GM23338 (cell line): ENCODE measurements around the gene NCKIPSD. TPM values are rescaled to one million over a fixed set of nuclear protein-coding genes. Genes with fewer than 3 reads are reported as not detected.

Experiments used
- CREB1 ChIP-seq: fragments of 250-450 bp; sonication (Bioruptor Pico); IDR thresholded peaks from 2 replicates; pipeline ENCODE4 v1.5.0; 2020; ENCODE audit warnings: low read depth, mild to moderate bottlenecking, moderate library complexity
- ETS1 ChIP-seq: IDR thresholded peaks from 2 replicates; pipeline ENCODE4 v1.6.1; 2016; ENCODE audit warnings: antibody characterized with exemption
- EZH2phosphoT487 ChIP-seq: fragments of 200-600 bp; sonication (generic); IDR thresholded peaks from one replicate; pipeline ENCODE4 v1.8.1; 2018; ENCODE audit warnings: antibody characterized with exemption; ENCODE audit not compliant: unreplicated experiment
- POLR2AphosphoS5 ChIP-seq: IDR thresholded peaks from 2 replicates; pipeline ENCODE4 v1.6.1; 2016; ENCODE audit warnings: antibody characterized with exemption, low read depth
- ZNF331 ChIP-seq: fragments of 250-450 bp; sonication (Bioruptor Pico); IDR thresholded peaks from 2 replicates; pipeline ENCODE4 v1.5.0; 2020; ENCODE audit warnings: low read depth, mild to moderate bottlenecking, moderate library complexity
- polyA plus RNA-seq: library from polyadenylated mRNA; unstranded; fragments of >200 nt; fragmentation: Nextera tagmentation; extraction: Ambion mirVana; gene quantifications from 2 replicates; pipeline ENCODE4 v1.2.1, GENCODE V29; 2016
- total RNA-seq: library from RNA; depleted of rRNA; stranded (reverse); fragments of >200 nt; shearing (Covaris generic); gene quantifications from 2 replicates; pipeline ENCODE4 v1.2.3, GENCODE V29; 2014
- TF ChIP-seq, protein P1 (sequence below): fragments of 250-450 bp; sonication (Bioruptor Pico); IDR thresholded peaks from 2 replicates; pipeline ENCODE4 v1.5.0; 2020; ENCODE audit warnings: mild to moderate bottlenecking, moderate library complexity
- TF ChIP-seq, protein P2 (sequence below), 2 experiments: fragments of 200-600 bp in 1 of 2; sonication (generic) in 1 of 2; conservative IDR thresholded peaks; 2 replicates each; pipeline versions ENCODE4 v1.5.1 to v1.6.1; 2016 to 2017; ENCODE audit warnings: antibody characterized with exemption in 2 of 2, low read depth in 2 of 2, mild to moderate bottlenecking in 2 of 2, moderate library complexity in 1 of 2

NCKIPSD gene
- total and polyA plus RNA-seq, 2 experiments from 2014 or later: 15.1 to 45.1 TPM

DNA sequence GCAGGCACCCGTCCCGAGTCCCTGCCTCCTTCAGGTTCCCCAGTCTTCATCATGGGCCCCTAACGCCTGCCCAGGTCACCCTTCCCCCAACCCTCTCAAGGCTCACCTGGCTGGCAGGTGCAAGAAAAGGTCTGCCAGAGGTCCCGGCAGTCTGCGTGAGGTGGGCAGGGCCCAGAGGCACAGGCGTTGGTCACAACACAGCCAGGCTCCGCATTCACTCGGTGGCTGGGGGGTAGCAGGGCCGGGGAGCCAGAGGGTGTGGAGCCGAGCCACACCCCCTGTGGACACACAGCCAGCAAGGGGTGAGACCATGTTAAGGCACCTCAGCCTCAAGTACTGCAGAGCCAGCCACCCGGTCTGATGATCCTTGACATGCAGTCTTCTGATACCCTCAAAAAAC, 33.9 kb downstream of the NCKIPSD start (continued):
- TF ChIP-seq, protein P1, sequence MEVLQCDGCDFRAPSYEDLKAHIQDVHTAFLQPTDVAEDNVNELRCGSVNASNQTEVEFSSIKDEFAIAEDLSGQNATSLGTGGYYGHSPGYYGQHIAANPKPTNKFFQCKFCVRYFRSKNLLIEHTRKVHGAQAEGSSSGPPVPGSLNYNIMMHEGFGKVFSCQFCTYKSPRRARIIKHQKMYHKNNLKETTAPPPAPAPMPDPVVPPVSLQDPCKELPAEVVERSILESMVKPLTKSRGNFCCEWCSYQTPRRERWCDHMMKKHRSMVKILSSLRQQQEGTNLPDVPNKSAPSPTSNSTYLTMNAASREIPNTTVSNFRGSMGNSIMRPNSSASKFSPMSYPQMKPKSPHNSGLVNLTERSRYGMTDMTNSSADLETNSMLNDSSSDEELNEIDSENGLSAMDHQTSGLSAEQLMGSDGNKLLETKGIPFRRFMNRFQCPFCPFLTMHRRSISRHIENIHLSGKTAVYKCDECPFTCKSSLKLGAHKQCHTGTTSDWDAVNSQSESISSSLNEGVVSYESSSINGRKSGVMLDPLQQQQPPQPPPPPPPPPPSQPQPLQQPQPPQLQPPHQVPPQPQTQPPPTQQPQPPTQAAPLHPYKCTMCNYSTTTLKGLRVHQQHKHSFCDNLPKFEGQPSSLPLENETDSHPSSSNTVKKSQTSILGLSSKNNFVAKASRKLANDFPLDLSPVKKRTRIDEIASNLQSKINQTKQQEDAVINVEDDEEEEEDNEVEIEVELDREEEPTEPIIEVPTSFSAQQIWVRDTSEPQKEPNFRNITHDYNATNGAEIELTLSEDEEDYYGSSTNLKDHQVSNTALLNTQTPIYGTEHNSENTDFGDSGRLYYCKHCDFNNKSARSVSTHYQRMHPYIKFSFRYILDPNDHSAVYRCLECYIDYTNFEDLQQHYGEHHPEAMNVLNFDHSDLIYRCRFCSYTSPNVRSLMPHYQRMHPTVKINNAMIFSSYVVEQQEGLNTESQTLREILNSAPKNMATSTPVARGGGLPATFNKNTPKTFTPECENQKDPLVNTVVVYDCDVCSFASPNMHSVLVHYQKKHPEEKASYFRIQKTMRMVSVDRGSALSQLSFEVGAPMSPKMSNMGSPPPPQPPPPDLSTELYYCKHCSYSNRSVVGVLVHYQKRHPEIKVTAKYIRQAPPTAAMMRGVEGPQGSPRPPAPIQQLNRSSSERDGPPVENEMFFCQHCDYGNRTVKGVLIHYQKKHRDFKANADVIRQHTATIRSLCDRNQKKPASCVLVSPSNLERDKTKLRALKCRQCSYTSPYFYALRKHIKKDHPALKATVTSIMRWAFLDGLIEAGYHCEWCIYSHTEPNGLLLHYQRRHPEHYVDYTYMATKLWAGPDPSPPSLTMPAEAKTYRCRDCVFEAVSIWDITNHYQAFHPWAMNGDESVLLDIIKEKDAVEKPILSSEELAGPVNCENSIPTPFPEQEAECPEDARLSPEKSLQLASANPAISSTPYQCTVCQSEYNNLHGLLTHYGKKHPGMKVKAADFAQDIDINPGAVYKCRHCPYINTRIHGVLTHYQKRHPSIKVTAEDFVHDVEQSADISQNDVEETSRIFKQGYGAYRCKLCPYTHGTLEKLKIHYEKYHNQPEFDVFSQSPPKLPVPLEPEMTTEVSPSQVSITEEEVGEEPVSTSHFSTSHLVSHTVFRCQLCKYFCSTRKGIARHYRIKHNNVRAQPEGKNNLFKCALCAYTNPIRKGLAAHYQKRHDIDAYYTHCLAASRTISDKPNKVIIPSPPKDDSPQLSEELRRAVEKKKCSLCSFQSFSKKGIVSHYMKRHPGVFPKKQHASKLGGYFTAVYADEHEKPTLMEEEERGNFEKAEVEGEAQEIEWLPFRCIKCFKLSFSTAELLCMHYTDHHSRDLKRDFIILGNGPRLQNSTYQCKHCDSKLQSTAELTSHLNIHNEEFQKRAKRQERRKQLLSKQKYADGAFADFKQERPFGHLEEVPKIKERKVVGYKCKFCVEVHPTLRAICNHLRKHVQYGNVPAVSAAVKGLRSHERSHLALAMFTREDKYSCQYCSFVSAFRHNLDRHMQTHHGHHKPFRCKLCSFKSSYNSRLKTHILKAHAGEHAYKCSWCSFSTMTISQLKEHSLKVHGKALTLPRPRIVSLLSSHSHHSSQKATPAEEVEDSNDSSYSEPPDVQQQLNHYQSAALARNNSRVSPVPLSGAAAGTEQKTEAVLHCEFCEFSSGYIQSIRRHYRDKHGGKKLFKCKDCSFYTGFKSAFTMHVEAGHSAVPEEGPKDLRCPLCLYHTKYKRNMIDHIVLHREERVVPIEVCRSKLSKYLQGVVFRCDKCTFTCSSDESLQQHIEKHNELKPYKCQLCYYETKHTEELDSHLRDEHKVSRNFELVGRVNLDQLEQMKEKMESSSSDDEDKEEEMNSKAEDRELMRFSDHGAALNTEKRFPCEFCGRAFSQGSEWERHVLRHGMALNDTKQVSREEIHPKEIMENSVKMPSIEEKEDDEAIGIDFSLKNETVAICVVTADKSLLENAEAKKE (CRISPR knock-in tag): no peak
- TF ChIP-seq ZNF331 (no peak), POLR2AphosphoS5 (no peak), EZH2phosphoT487 (no peak), CREB1 (CRISPR knock-in tag) (no peak), ETS1 (no peak)
- TF ChIP-seq, protein P2, sequence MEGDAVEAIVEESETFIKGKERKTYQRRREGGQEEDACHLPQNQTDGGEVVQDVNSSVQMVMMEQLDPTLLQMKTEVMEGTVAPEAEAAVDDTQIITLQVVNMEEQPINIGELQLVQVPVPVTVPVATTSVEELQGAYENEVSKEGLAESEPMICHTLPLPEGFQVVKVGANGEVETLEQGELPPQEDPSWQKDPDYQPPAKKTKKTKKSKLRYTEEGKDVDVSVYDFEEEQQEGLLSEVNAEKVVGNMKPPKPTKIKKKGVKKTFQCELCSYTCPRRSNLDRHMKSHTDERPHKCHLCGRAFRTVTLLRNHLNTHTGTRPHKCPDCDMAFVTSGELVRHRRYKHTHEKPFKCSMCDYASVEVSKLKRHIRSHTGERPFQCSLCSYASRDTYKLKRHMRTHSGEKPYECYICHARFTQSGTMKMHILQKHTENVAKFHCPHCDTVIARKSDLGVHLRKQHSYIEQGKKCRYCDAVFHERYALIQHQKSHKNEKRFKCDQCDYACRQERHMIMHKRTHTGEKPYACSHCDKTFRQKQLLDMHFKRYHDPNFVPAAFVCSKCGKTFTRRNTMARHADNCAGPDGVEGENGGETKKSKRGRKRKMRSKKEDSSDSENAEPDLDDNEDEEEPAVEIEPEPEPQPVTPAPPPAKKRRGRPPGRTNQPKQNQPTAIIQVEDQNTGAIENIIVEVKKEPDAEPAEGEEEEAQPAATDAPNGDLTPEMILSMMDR (conservative IDR thresholded peaks at IDR 0.05; ENCODE audit: low read depth in 2 of 2): no peak
